Measurements from ENCODE around the gene HSPE1. TPM values are rescaled to one million over a fixed set of nuclear protein-coding genes. Genes with fewer than 3 reads are reported as not detected.

HSPE1 gene
- total RNA-seq, 1 experiment from 2014 or later: 291 TPM

DNA sequence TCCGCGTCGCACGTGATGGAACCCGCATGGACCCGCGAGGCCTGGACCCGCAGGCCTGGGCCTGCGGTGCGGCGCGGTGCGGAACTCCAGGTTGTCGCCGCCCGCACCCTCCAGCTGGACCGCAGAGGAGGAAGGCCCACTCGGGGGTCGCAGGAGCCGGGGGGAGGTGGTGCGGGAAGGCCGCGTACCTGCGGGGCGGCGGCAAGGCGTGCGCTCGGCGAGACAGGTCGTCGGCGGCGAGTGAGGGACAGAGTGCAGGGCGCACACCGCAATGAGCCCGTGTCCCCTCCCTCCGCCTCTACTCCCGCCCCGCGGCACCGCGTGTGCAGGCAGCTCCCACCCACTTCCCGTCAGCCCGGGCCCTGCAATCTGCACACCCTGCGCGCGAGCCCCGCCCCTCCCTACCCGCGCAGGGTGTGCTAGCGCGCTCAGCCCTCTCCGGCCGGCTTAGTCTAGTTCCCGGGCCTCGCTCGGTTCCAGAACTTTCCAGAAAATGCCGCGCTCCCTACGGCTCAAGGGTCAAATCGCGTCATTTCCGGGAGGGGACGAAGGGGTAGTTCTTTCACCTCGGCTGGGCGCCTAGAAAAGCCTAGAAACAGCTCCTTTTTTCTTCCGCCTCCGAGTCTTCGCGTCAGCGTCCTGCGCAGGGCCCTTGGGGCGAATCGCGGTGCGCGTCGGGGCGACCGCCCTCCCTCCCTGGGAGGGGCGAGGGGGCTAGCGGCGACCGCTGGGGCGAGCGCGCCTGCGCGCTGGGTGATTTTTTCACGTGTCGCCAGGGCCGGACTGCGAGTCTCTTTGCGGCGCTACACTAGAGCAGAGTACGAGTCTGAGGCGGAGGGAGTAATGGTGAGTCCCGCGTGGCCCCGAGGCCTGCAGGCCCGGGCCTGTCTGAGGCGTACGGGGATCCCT lies at the start of gene HSPE1, which contains the start of gene HSPD1 (continued):
- TF ChIP-seq, protein P1, sequence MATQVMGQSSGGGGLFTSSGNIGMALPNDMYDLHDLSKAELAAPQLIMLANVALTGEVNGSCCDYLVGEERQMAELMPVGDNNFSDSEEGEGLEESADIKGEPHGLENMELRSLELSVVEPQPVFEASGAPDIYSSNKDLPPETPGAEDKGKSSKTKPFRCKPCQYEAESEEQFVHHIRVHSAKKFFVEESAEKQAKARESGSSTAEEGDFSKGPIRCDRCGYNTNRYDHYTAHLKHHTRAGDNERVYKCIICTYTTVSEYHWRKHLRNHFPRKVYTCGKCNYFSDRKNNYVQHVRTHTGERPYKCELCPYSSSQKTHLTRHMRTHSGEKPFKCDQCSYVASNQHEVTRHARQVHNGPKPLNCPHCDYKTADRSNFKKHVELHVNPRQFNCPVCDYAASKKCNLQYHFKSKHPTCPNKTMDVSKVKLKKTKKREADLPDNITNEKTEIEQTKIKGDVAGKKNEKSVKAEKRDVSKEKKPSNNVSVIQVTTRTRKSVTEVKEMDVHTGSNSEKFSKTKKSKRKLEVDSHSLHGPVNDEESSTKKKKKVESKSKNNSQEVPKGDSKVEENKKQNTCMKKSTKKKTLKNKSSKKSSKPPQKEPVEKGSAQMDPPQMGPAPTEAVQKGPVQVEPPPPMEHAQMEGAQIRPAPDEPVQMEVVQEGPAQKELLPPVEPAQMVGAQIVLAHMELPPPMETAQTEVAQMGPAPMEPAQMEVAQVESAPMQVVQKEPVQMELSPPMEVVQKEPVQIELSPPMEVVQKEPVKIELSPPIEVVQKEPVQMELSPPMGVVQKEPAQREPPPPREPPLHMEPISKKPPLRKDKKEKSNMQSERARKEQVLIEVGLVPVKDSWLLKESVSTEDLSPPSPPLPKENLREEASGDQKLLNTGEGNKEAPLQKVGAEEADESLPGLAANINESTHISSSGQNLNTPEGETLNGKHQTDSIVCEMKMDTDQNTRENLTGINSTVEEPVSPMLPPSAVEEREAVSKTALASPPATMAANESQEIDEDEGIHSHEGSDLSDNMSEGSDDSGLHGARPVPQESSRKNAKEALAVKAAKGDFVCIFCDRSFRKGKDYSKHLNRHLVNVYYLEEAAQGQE (IDR thresholded peaks at IDR 0.05; ENCODE audit: low read depth): no peak
- no peak for TF ChIP-seq EZH2phosphoT487 (IDR thresholded peaks at IDR 0.05; ENCODE audit: borderline replicate concordance)
- no peak; the same call in 1 of the 2 replicates for TF ChIP-seq JUND (IDR thresholded peaks at IDR 0.05)
- no peak for TF ChIP-seq ZNF274 (IDR thresholded peaks at IDR 0.05; ENCODE audit: low read depth, low read length)
- no peak for TF ChIP-seq ATF3 (IDR thresholded peaks at IDR 0.05)
- TF ChIP-seq SIN3A (IDR thresholded peaks at IDR 0.05; ENCODE audit: low read depth): peak; percentile 76
- TF ChIP-seq ELF1 (IDR thresholded peaks at IDR 0.05; ENCODE audit: borderline replicate concordance, low read depth): peak; percentile 88

GRCh38 chr2:197450465-197450864 lies 49.7 kb upstream of the HSPE1 start:
- RAD21 ChIA-PET (ENCODE audit: low non-redundant PET in 1 of 2, low total read pairs in 2 of 2, uncharacterized antibody in 2 of 2, unreplicated experiment in 2 of 2): no interaction called here
- no peak overlapping the region for H3K4me3 ChIP-seq (replicated peaks in 1 of 2; ENCODE audit: low read depth in 1 of 2, low read length in 2 of 2)
- no TSS peak for BruUV-seq (replicated peaks)

More at GRCh38 chr2:197450465-197450864, 49.7 kb upstream of the HSPE1 start:
- H3K79me2 ChIP-seq (ENCODE audit: insufficient read depth, low read length): peaks cover 21% of the 10 kb centered on the region
- H3K9me3 ChIP-seq (ENCODE audit: control insufficient read depth in 1 of 2, insufficient read depth in 1 of 2, low read depth in 1 of 2, low read length in 2 of 2): no peaks in the 10 kb centered on the region
- ChIA-PET POLR2A (no interaction called here), CTCF (no interaction called here)
- H3K27me3 ChIP-seq (ENCODE audit: insufficient read depth, low read length): no peaks in the 10 kb centered on the region
- no peak overlapping the region for H3K4me2 ChIP-seq (ENCODE audit: low read length)
- TF ChIP-seq SIN3A (IDR thresholded peaks at IDR 0.05; ENCODE audit: low read depth): no peak
- H3K4me1 ChIP-seq (ENCODE audit: control insufficient read depth in 1 of 2, insufficient read depth in 2 of 2, low read length in 2 of 2): peaks cover 4 to 13% of the 10 kb centered on the region in 2 experiments; a peak in 2 of 4 replicates
- DNase-seq (ENCODE audit: low read depth, low spot score): no peak
- no peaks in the 10 kb centered on the region for H3K9me2 ChIP-seq (ENCODE audit: insufficient read depth)
- no peaks in the 10 kb centered on the region for H4K20me1 ChIP-seq (ENCODE audit: insufficient read depth)
- no peak for ATAC-seq
- H3K36me3 ChIP-seq (ENCODE audit: control insufficient read depth in 1 of 2, insufficient read depth in 2 of 2, low read length in 2 of 2): no peaks in the 10 kb centered on the region
- H2AFZ ChIP-seq (ENCODE audit: low read depth, low read length, poor library complexity, severe bottlenecking): no peak overlapping the region
- H3K9ac ChIP-seq (ENCODE audit: low read length): no peak overlapping the region
- intact Hi-C loops (cut with micrococcal nuclease): no loop called here
- no peak overlapping the region for H3K27ac ChIP-seq (ENCODE audit: low read depth, low read length)
